GM13976 (cell line): Measurements from ENCODE around the gene HOXA11.

ENCODE experiments used
- DNase-seq: peaks from one replicate; pipeline ENCODE4 v3.0.0; 2012; ENCODE audit warnings: low spot score
- in situ Hi-C: fragments of 300-500 bp; cut with MboI; formaldehyde crosslinking; loops from one replicate; pipeline ENCODE4 v1.12.0; 2022; ENCODE audit warnings: low sequenced_read_pairs, mixed read lengths, inconsistent platforms; ENCODE audit not compliant: unreplicated experiment
- TF ChIP-seq, protein P1 (sequence below): IDR thresholded peaks from 2 replicates; pipeline ENCODE4 v1.5.1; 2012; ENCODE audit warnings: borderline replicate concordance, mild to moderate bottlenecking; ENCODE audit not compliant: insufficient read depth; ENCODE audit errors: extremely low read depth, missing control alignments, control extremely low read depth

Gene HOXA11

DNA sequence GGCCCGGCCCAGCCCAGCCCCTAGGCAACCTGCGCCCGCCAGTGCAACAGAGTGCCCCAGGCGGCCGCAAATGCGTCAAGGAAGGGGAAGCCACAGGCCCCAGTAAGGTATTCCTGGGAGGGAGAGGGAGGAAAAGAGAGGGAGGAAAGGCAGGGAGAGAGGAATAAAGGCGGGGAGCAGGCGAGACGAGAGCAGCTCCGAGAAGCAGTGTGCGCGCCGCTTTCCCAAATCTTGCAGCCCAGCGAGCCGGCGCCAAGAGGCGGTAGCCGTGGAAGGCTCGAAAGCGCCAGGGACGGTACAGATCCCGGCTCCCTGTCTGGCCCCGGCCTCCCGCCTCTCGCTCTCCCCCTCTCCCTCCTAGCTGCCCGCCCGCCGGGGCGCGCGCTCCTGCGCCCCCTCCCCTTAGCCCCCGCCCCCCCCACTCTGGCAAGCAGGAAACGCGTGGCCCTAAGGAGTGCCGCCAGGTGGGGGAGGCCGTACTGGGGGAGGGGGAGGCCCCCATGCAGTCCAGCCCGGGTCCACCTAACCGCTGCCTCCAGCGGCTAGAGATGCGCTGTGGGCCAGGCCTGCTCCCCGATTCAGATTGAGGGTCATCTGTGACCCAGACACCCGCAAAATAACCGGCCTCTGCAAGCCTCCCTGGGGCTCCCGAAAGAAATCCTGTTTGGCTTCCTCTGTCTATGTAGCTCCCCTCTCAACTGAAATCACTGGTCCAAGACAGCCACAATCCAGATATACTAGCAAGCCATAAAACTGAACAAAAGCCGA lies 15.2 kb downstream of the HOXA11 start:
- TF ChIP-seq, protein P1, sequence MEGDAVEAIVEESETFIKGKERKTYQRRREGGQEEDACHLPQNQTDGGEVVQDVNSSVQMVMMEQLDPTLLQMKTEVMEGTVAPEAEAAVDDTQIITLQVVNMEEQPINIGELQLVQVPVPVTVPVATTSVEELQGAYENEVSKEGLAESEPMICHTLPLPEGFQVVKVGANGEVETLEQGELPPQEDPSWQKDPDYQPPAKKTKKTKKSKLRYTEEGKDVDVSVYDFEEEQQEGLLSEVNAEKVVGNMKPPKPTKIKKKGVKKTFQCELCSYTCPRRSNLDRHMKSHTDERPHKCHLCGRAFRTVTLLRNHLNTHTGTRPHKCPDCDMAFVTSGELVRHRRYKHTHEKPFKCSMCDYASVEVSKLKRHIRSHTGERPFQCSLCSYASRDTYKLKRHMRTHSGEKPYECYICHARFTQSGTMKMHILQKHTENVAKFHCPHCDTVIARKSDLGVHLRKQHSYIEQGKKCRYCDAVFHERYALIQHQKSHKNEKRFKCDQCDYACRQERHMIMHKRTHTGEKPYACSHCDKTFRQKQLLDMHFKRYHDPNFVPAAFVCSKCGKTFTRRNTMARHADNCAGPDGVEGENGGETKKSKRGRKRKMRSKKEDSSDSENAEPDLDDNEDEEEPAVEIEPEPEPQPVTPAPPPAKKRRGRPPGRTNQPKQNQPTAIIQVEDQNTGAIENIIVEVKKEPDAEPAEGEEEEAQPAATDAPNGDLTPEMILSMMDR, result no peak
- in situ Hi-C loops, result loop anchor here (10.0 to 25.0 kb wide), 2 partner anchors 658 to 1305 kb away; no protein-coding TSS in a partner anchor
- DNase-seq, result no peak

DNA sequence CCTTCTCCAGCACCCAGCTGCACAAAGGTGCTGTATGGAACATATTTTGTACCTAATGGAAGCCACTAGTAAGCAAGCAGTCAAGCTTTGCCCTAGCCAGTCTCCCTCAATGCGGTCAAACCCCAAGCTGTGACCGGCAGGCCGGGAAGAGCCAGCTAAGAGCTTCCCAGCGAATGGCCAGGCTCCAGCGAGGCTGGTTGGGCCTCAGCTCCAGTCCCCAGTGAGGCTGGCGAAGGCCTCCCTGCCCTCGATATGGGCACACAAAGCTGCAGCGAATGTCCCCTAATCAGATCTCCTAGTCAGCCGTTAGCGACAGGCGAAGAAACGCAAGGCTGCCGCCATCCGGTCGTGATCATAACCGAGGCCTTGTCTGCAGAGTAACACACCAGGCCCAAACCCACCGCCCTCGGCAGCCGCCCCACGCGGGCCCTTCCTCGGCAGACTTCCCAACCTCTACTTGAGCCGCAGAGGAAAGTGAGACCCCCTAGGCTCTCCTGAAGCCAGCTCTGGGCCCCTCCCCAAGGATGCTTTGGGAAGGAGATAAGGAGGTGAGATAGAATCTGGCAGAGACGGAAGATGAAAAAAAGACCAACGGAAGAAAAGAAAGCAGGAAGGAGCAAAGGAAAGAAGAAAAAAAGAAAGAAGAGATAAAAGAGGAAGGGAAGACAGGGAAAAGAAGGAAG lies 16.6 kb downstream of the HOXA11 start:
- DNase-seq, result no peak
- TF ChIP-seq, protein P1, result no peak
- in situ Hi-C loops, result loop anchor here (10.0 to 25.0 kb wide), 2 partner anchors 656 to 1304 kb away; no protein-coding TSS in a partner anchor

DNA sequence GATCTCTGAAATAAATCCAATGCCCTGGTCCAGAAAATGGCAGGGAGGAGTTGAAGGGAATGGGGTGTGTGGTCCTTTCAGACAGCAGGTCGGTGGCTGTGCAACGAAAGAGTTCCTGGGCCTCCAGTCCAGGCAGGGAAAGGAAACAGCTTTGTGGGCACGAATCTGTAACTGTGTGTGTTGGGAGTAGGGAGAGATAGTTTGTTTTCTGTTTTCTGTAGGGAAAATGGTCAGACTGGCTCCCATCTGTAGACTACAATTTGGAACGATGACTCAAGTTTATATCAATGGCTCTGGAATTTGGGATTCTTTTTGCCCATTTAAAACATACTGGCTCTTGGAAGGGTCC lies 17.1 kb downstream of the HOXA11 start:
- in situ Hi-C loops, result loop anchor here (10.0 to 25.0 kb wide), 2 partner anchors 656 to 1303 kb away; no protein-coding TSS in a partner anchor
- DNase-seq, result no peak
- TF ChIP-seq, protein P1, result no peak

DNA sequence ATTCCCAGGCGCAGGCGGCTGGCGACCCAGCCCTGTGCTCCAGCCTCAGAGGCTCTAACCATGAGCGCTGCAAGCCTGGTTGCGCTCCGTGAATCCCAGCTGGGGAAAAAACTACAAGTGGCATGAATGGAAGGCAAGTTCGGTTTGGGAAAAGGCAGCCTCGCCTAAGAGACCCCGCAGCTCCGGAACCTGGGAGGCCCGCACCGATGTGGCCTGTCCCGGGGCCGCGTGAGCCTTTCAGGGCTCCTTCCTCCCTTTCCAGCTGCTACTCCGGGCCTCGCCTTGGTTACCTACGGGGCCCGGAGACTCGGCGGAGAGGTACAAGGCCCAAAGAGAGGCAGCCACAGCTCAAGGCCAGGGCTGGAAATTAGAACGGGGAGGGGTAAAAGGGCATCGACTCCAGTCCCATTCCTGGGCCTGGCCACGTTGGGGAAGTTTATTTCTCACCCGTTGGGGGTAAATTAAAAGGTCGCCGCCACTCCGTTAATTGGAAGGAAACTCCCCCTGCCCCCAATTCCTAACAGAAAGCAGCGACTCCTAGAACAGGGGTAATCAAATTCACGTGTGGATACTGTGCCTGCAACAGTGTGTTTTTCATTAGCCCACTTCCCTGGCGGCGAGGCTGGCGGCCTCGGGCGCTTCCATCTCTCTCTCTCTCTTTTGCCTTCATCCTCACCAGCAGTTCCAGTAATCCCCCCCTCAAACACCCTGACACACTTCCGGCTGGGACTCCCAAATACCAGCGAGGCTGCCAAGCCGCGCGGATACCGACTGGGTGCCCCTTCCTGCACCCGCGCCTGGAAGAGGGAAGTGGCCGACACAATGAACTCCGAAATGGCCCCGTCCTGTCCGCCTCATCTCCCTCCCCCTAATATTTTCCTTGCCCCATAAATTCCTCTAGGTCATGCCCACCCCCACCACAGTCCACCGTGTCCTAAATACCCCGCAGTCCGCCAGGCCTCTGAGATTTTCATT lies 18.2 kb downstream of the HOXA11 start:
- in situ Hi-C loops, result loop anchor here (10.0 to 25.0 kb wide), 2 partner anchors 655 to 1302 kb away; no protein-coding TSS in a partner anchor
- no peak for DNase-seq
- TF ChIP-seq, protein P1, result no peak

DNA sequence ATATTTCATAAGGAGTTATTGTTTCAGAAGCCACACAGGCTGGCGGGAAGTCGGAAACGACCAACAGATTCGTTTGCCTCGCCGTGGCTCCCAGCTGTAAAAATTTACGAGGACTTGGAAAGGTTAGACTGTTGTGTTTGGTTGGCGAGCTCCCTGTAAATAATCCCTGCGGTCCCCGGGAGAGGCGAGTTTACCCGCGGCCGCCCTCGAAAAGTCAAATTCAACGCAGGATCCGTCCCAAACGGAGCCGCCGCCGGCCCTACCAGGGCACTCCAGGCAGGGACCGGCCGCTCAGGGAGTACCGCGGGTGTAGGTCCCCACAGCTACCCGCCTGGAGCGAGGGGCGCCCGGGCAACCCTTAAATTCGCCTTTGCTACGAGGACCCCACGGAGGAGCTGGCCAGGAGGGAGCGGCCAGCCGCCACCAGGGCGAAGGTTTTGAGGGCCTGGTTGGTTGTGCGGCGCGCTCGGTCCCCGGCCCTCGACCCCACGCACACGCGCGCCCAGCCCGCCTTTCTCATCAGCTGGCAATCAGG lies 19.0 kb downstream of the HOXA11 start:
- in situ Hi-C loops, result loop anchor here (10.0 to 25.0 kb wide), 2 partner anchors 654 to 1301 kb away; no protein-coding TSS in a partner anchor
- TF ChIP-seq, protein P1, result no peak
- no peak for DNase-seq
